Activated CD8-positive, alpha-beta memory T cell treated with anti-CD3 and anti-CD28 coated beads for 36 hours (primary cell): Measurements from ENCODE around the gene NOL4L. TPM values are rescaled to one million over a fixed set of nuclear protein-coding genes. Genes with fewer than 3 reads are reported as not detected.

Experiments
- CTCF ChIA-PET: fragments of 350-600 bp; sonication (Branson Sonifier 250); formaldehyde crosslinking; loops from one replicate; lab custom pipeline; 2021; ENCODE audit warnings: antibody characterized with exemption; lab: Charles Lee
- POLR2A ChIA-PET: fragments of 350-600 bp; sonication (Branson Sonifier 250); formaldehyde crosslinking; loops from one replicate; lab custom pipeline; 2021; ENCODE audit warnings: antibody characterized with exemption; lab: Charles Lee
- total RNA-seq, 2 experiments: library from RNA; stranded (reverse); gene quantifications; one replicate each; pipeline ENCODE4 v1.2.3, GENCODE V29; 2021

Gene NOL4L
- total RNA-seq, 2 experiments from 2014 or later, result 9.9 to 10.9 TPM

GRCh38 chr20:32512047-32512385 is 73.1 kb downstream of the NOL4L start:
- CTCF ChIA-PET, result interaction anchor here (1.3 kb wide), 1 partner anchor 11 kb away, joined by 4 read pairs; no protein-coding TSS in a partner anchor

GRCh38 chr20:32511358-32512046 is 73.6 kb downstream of the NOL4L start:
- CTCF ChIA-PET, result interaction anchor here (1.3 kb wide), 1 partner anchor 11 kb away, joined by 4 read pairs; no protein-coding TSS in a partner anchor
- POLR2A ChIA-PET, result no interaction called here

More at GRCh38 chr20:32512047-32512385, 73.1 kb downstream of the NOL4L start:
- POLR2A ChIA-PET, result no interaction called here

GRCh38 chr20:32510601-32511357 is 74.4 kb downstream of the NOL4L start:
- POLR2A ChIA-PET, result no interaction called here

GRCh38 chr20:32510120-32510600 is 75.0 kb downstream of the NOL4L start:
- CTCF ChIA-PET, result interaction anchor here (1.0 to 1.3 kb wide), 2 partner anchors 16 to 142 kb away, joined by 3 read pairs; no protein-coding TSS in a partner anchor
- POLR2A ChIA-PET, result no interaction called here

More at GRCh38 chr20:32510601-32511357, 74.4 kb downstream of the NOL4L start:
- CTCF ChIA-PET, result interaction anchor here (0.5 to 1.3 kb wide), 3 partner anchors 12 to 142 kb away, joined by 3 to 4 read pairs (median 3); no protein-coding TSS in a partner anchor

GRCh38 chr20:32509639-32510066 is 75.5 kb downstream of the NOL4L start:
- CTCF ChIA-PET, result interaction anchor here (1.0 to 1.3 kb wide), 4 partner anchors 11 to 143 kb away, joined by 3 to 4 read pairs (median 3); no protein-coding TSS in a partner anchor

GRCh38 chr20:32508775-32509119 is 76.4 kb downstream of the NOL4L start:
- ChIA-PET CTCF (interaction anchor here (0.6 to 1.4 kb wide), 7 partner anchors 12 to 175 kb away, joined by 3 to 7 read pairs (median 3); no protein-coding TSS in a partner anchor), POLR2A (interaction anchor here (0.6 to 0.7 kb wide), 3 partner anchors 24 to 182 kb away, joined by 3 to 11 read pairs (median 4); no protein-coding TSS in a partner anchor)

More at GRCh38 chr20:32509639-32510066, 75.5 kb downstream of the NOL4L start:
- POLR2A ChIA-PET, result interaction anchor here (0.6 kb wide), 1 partner anchor 176 kb away, joined by 3 read pairs; no protein-coding TSS in a partner anchor

- ChIA-PET CTCF (interaction anchor here (1.0 to 1.4 kb wide), 3 partner anchors 13 to 144 kb away, joined by 3 to 7 read pairs (median 4); no protein-coding TSS in a partner anchor), POLR2A (interaction anchor here (0.6 to 0.7 kb wide), 2 partner anchors 24 to 175 kb away, joined by 3 to 4 read pairs; no protein-coding TSS in a partner anchor)
Observed at GRCh38 chr20:32507998-32508774, 76.9 kb downstream of the NOL4L start.

- ChIA-PET CTCF (interaction anchor here (1.5 kb wide), 1 partner anchor 271 kb away, joined by 3 read pairs; no protein-coding TSS in a partner anchor), POLR2A (no interaction called here)
Observed at GRCh38 chr20:32506721-32507120, 78.4 kb downstream of the NOL4L start.

GRCh38 chr20:32505723-32506473 is 79.2 kb downstream of the NOL4L start:
- ChIA-PET CTCF (interaction anchor here (1.5 kb wide), 1 partner anchor 272 kb away, joined by 3 read pairs; no protein-coding TSS in a partner anchor), POLR2A (no interaction called here)

GRCh38 chr20:32501709-32502108 is 83.4 kb downstream of the NOL4L start:
- POLR2A ChIA-PET, result no interaction called here
- CTCF ChIA-PET, result interaction anchor here (1.6 kb wide), 1 partner anchor 151 kb away, joined by 3 read pairs; no protein-coding TSS in a partner anchor

- ChIA-PET CTCF (interaction anchor here (0.6 to 2.3 kb wide), 3 partner anchors 24 to 155 kb away, joined by 3 to 6 read pairs (median 5); no protein-coding TSS in a partner anchor), POLR2A (interaction anchor here (0.6 kb wide), 1 partner anchor 167 kb away, joined by 3 read pairs; no protein-coding TSS in a partner anchor)
Observed at GRCh38 chr20:32497589-32498224, 87.4 kb downstream of the NOL4L start.

GRCh38 chr20:32496811-32497533 is 88.2 kb downstream of the NOL4L start:
- ChIA-PET POLR2A (interaction anchor here (0.6 kb wide), 1 partner anchor 168 kb away, joined by 3 read pairs; no protein-coding TSS in a partner anchor), CTCF (interaction anchor here (0.6 to 2.3 kb wide), 3 partner anchors 24 to 156 kb away, joined by 3 to 6 read pairs (median 5); no protein-coding TSS in a partner anchor)

- ChIA-PET CTCF (interaction anchor here (1.3 kb wide), 1 partner anchor 11 kb away, joined by 4 read pairs; no protein-coding TSS in a partner anchor), POLR2A (no interaction called here)
Observed at GRCh38 chr20:32495949-32496348, 89.2 kb downstream of the NOL4L start.

GRCh38 chr20:32495217-32495565 is 89.9 kb downstream of the NOL4L start:
- CTCF ChIA-PET, result interaction anchor here (1.3 kb wide), 1 partner anchor 10 kb away, joined by 4 read pairs; no protein-coding TSS in a partner anchor

GRCh38 chr20:32494483-32495216 is 90.5 kb downstream of the NOL4L start:
- CTCF ChIA-PET, result no interaction called here
- POLR2A ChIA-PET, result no interaction called here

More at GRCh38 chr20:32495217-32495565, 89.9 kb downstream of the NOL4L start:
- POLR2A ChIA-PET, result no interaction called here

- ChIA-PET POLR2A (no interaction called here), CTCF (no interaction called here)
Observed at GRCh38 chr20:32493356-32493755, 91.8 kb downstream of the NOL4L start.
